Left hindlimb (tissue), 1 donor: Measurements from ENCODE around the gene FERD3L.
A peak's percentile ranks its signal among the peaks of the same experiment; 100 is the strongest.
"Not testable (repeated sequence)": the region's sequence is repeated elsewhere in the genome, so short reads cannot be mapped to it uniquely, and the experiment has no call there.

Experiments
- DNase-seq: peaks from one replicate; pipeline ENCODE4 v3.0.0-alpha.2; 2018

The FERD3L gene

GRCh38 chr7:19144661-19145433, at the start of gene FERD3L:
Gene FERD3L, minus strand, starts transcription at chr7:19145421. Its CDS starts 59 bp downstream, at chr7:19145362.
- no peak for DNase-seq

- DNase-seq: not testable (repeated sequence)
These were observed 49.2 kb upstream of the FERD3L start for GRCh38 chr7:19194417-19194816.

GRCh38 chr7:19181634-19182033, 36.4 kb upstream of the FERD3L start:
- no peak for DNase-seq

GRCh38 chr7:19178595-19178994, 33.4 kb upstream of the FERD3L start:
- no peak for DNase-seq

GRCh38 chr7:19177269-19177668, 32.0 kb upstream of the FERD3L start:
- peak; percentile 41 for DNase-seq

- DNase-seq: no peak
These were observed 30.0 kb upstream of the FERD3L start for GRCh38 chr7:19175241-19175640.

GRCh38 chr7:19161671-19162070, 16.4 kb upstream of the FERD3L start:
- DNase-seq: no peak

- no peak for DNase-seq
These were observed 1.5 kb upstream of the FERD3L start for GRCh38 chr7:19146699-19147098.

GRCh38 chr7:19145434-19146115, 354 bp upstream of the FERD3L start:
- no peak for DNase-seq

GRCh38 chr7:19143881-19144574, 1.2 kb downstream of the FERD3L start:
- DNase-seq: no peak

GRCh38 chr7:19139706-19140327, 5.4 kb downstream of the FERD3L start:
- DNase-seq: no peak

GRCh38 chr7:19133886-19134285, 11.3 kb downstream of the FERD3L start:
- DNase-seq: no peak

- DNase-seq: no peak
These were observed 11.8 kb downstream of the FERD3L start for GRCh38 chr7:19133390-19133789.

- DNase-seq: no peak
These were observed 16.4 kb downstream of the FERD3L start for GRCh38 chr7:19128856-19129255.

GRCh38 chr7:19121977-19122588, 23.1 kb downstream of the FERD3L start:
- DNase-seq: no peak

GRCh38 chr7:19119870-19120486, 25.2 kb downstream of the FERD3L start:
- no peak for DNase-seq

GRCh38 chr7:19119372-19119771, 25.8 kb downstream of the FERD3L start:
- no peak for DNase-seq

- no peak for DNase-seq
These were observed 26.4 kb downstream of the FERD3L start for GRCh38 chr7:19118636-19119371.

GRCh38 chr7:19117870-19118608, 27.2 kb downstream of the FERD3L start:
- peak; percentile 69 for DNase-seq

GRCh38 chr7:19117091-19117869, 27.9 kb downstream of the FERD3L start, which contains the start of gene TWIST1:
Gene TWIST1, minus strand, starts transcription at chr7:19117636. Its CDS starts 315 bp downstream, at chr7:19117321.
- DNase-seq: peak; percentile 96
